ENCODE data around the gene YEATS2. TPM values are rescaled to one million over a fixed set of nuclear protein-coding genes. Genes with fewer than 3 reads are reported as not detected.
"Not testable (repeated sequence)": the region's sequence is repeated elsewhere in the genome, so short reads cannot be mapped to it uniquely, and the experiment has no call there.

YEATS2 gene
- total RNA-seq, 1 donor from 2014 or later: 68.4 TPM

- TF ChIP-seq, protein P1, sequence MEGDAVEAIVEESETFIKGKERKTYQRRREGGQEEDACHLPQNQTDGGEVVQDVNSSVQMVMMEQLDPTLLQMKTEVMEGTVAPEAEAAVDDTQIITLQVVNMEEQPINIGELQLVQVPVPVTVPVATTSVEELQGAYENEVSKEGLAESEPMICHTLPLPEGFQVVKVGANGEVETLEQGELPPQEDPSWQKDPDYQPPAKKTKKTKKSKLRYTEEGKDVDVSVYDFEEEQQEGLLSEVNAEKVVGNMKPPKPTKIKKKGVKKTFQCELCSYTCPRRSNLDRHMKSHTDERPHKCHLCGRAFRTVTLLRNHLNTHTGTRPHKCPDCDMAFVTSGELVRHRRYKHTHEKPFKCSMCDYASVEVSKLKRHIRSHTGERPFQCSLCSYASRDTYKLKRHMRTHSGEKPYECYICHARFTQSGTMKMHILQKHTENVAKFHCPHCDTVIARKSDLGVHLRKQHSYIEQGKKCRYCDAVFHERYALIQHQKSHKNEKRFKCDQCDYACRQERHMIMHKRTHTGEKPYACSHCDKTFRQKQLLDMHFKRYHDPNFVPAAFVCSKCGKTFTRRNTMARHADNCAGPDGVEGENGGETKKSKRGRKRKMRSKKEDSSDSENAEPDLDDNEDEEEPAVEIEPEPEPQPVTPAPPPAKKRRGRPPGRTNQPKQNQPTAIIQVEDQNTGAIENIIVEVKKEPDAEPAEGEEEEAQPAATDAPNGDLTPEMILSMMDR (IDR thresholded peaks at IDR 0.05; ENCODE audit: unreplicated experiment): no peak
- Mint-ChIP-seq H3K4me1 (ENCODE audit: low read depth) (no peaks in the 10 kb centered on the region), H3K27me3 (no peaks in the 10 kb centered on the region), H3K9me3 (ENCODE audit: low read depth) (no peaks in the 10 kb centered on the region), H3K27ac (no peak overlapping the region), H3K4me3 (ENCODE audit: low read depth) (no peak overlapping the region), H3K36me3 (ENCODE audit: insufficient read depth) (peaks cover 41% of the 10 kb centered on the region)
- DNase-seq (ENCODE audit: low spot score, unreplicated experiment): no peak
Measured at GRCh38 chr3:183733553-183733952, 36.0 kb downstream of the YEATS2 start.

DNA sequence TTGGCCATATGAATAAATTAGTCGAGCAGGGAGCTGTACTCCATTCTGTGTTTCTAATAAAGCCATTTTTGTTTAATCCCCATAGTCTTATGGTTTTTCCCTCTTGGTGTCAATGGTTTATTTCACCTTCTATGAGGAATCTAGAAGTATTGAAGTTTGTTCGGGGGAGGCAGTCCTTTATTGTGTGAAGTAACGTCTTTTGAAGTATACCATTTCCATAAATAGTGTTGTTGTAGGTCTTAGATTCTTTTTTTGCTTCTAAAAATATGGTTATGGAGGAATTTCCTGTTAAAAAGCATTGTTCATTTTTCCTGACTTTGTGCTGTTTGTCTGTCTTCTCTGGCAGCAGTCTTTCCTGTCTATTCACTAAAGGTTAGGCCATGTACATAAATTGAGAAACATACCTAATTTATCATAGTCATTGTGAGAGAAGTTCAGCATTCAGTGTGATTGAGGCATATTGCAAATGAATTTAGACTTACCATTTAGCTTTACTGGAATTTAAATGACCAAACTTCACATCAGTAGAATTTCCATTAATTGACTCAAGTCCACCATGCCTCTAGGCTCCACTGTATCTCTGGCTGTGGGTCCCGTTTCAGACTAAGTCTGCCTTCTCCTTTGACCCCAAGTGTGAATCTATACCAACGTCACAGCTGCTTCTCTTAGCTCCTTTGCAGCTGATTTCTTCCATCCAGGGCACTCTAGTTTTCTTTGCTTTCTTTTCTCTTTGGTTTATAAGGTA is 37.3 kb downstream of the YEATS2 start:
- Mint-ChIP-seq H3K27me3 (no peaks in the 10 kb centered on the region), H3K4me3 (ENCODE audit: low read depth) (no peak overlapping the region), H3K27ac (no peak overlapping the region), H3K9me3 (ENCODE audit: low read depth) (no peaks in the 10 kb centered on the region), H3K36me3 (ENCODE audit: insufficient read depth) (peaks cover 37% of the 10 kb centered on the region), H3K4me1 (ENCODE audit: low read depth) (no peaks in the 10 kb centered on the region)
- no peak for DNase-seq (ENCODE audit: low spot score, unreplicated experiment)
- TF ChIP-seq, protein P1 (IDR thresholded peaks at IDR 0.05; ENCODE audit: unreplicated experiment): no peak

- Mint-ChIP-seq H3K4me1 (ENCODE audit: low read depth) (no peaks in the 10 kb centered on the region), H3K27me3 (no peaks in the 10 kb centered on the region), H3K36me3 (ENCODE audit: insufficient read depth) (peaks cover 40% of the 10 kb centered on the region), H3K4me3 (ENCODE audit: low read depth) (no peak overlapping the region), H3K9me3 (ENCODE audit: low read depth) (no peaks in the 10 kb centered on the region), H3K27ac (no peak overlapping the region)
- TF ChIP-seq, protein P1 (IDR thresholded peaks at IDR 0.05; ENCODE audit: unreplicated experiment): no peak
- no peak for DNase-seq (ENCODE audit: low spot score, unreplicated experiment)
Measured at GRCh38 chr3:183737116-183737515, 39.5 kb downstream of the YEATS2 start.

DNA sequence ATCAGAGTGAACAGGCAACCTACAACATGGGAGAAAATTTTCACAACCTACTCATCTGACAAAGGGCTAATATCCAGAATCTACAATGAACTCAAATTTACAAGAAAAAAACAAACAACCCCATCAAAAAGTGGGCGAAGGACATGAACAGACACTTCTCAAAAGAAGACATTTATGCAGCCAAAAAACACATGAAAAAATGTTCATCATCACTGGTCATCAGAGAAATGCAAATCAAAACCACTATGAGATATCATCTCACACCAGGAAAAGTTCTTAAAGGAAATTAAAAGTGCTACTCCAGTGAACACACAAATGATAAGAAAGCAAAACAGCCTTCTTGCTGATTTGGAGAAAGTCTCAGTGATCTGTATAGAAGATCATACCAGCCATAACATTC is 42.6 kb downstream of the YEATS2 start:
- not testable (repeated sequence) for H3K9me3 Mint-ChIP-seq (ENCODE audit: low read depth); H3K27me3 Mint-ChIP-seq; DNase-seq (ENCODE audit: low spot score, unreplicated experiment); H3K27ac Mint-ChIP-seq; H3K4me1 Mint-ChIP-seq (ENCODE audit: low read depth); H3K4me3 Mint-ChIP-seq (ENCODE audit: low read depth)
- peaks cover 47% of the 10 kb centered on the region for H3K36me3 Mint-ChIP-seq (ENCODE audit: insufficient read depth)

GRCh38 chr3:183743231-183743630 is 45.6 kb downstream of the YEATS2 start:
- Mint-ChIP-seq H3K27ac (no peak overlapping the region), H3K9me3 (ENCODE audit: low read depth) (no peaks in the 10 kb centered on the region), H3K27me3 (no peaks in the 10 kb centered on the region), H3K4me1 (ENCODE audit: low read depth) (peaks cover 4% of the 10 kb centered on the region), H3K4me3 (ENCODE audit: low read depth) (no peak overlapping the region), H3K36me3 (ENCODE audit: insufficient read depth) (peaks cover 37% of the 10 kb centered on the region)
- DNase-seq (ENCODE audit: low spot score, unreplicated experiment): no peak
- TF ChIP-seq, protein P1 (IDR thresholded peaks at IDR 0.05; ENCODE audit: unreplicated experiment): no peak

Data from progenitor cell of endocrine pancreas (in vitro differentiated cells).